Activated gamma-delta T cell treated with Interleukin-2 at 50 U/mL for 16 hours (primary cell): Measurements from ENCODE around the gene KCNMB4.

Source experiments
- DNase-seq: peaks from one replicate; pipeline ENCODE4 v3.0.0-alpha.2; 2020

KCNMB4 gene, protein sequence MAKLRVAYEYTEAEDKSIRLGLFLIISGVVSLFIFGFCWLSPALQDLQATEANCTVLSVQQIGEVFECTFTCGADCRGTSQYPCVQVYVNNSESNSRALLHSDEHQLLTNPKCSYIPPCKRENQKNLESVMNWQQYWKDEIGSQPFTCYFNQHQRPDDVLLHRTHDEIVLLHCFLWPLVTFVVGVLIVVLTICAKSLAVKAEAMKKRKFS

DNA sequence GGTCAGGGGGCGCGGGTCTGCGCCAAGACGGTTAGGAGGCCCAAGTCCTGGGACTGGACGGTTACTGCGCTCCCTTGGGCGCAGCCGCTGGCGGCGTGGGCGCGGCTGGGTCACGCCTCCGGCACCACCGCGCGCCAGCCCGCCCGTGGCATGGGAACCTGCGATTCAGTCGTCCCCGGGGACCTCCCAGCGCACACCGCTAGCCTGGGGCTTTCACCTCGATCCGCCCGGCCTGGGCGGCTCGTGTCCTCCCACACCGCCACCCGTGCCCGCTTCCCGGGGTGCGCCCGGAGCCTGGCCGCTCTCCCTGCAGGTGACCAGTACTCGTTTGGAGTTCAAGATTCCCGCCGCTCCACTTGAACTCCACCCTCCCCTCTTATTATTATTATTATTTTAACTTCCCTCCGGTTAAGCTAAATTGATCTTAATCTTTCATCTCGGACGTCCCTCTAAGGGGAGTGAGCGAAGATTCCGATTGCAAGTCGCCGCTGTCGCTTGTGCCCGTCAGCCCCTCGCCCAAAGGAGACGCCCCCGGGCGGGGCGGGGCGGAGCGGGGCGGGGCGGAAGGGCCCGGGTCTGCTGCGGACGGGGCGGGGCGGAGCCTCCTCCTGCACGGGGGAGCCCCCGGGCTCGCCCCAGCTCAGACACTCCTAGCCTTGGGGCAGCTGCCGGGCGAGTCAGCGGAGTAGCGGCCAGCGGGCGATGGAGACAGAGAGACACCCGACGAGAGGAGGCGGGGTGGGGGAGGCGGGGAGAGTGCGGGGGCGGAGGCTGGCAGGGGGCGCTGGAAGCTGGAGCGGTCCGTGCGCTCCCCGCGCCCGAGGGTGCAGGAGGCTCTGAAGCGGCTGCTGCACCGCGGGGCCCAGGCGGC lies at the start of gene KCNMB4:
Gene KCNMB4 (plus strand): TSS at position 643 of the 871 bp plus-strand sequence. CDS start 445 bp downstream, outside the sequence.
- peak; percentile 65 for DNase-seq

DNA sequence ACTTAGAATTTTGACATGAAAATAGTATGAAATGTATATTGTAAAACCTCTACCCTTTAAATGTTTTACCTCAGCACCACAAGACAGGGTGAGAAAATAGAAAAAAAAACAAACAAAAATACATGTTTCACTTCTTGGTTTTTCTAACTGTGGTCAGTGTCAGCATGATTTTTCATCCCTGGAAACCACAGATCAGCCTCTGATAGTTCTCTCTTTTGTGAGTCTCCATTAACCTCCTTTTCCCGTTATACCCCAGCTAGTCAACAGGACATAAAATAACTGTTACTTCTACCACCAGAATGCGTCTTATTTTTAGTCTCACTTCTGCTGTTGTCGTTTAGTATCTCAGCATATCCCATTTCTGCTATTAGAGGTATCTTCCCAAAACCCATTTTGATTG lies 48.3 kb upstream of the KCNMB4 start:
- no peak for DNase-seq

DNA sequence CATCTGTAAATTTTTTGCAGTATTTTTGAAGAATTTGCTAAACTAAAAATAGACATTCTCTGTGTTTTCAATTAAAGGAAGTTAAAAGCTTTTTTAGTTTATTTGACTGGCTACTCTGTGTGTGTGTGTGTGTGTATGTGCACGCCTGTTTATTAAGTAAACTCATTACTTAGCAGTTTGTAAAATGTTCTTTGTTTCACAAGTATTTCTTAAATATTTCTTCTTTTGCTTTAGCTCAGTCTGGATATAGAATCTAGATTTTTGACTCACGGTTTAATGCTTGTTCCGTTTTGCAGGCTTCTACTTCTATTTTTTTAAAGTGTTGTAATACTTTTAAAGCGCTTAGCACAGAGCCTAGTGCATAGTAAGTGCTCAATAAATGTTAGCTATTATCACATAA lies 46.5 kb upstream of the KCNMB4 start:
- DNase-seq = no peak

DNA sequence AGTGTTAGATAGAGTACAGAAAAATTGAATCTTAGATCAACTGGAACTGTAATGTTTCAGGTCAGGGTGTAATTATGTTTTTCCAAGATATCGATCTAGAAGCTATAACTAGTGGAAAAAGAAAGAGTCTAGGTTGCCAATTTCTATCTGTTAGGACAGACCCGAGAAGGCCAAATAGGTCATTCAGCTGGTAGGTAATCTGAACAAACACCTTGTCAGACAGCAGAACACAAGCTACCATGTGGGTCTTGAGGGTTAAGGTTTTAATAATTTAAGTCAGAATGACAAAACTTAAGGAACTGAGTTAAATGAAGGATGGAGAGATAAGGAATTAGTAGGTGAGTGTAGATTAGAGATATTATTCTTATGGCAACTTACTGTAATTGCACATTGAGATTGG lies 44.9 kb upstream of the KCNMB4 start:
- DNase-seq = no peak

DNA sequence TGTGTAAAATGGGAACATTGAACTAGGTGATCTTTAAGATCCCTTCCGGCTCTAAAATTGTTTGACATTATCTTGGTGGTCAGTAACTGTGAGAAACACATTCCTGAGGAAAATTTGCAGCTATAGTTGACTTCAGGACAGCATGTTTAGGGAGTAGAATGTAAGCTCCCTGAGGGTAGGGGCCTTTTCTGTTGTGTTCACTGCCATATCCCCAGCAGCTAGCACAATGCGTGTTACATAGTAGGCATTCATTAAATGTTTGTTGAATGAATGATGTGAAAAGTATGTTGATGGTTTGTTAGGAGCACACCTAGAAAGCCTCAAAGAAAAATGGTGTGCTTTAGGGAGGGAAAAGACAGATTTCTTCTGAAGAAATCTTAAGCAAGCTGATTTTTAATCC lies 38.5 kb upstream of the KCNMB4 start:
- DNase-seq = no peak

DNA sequence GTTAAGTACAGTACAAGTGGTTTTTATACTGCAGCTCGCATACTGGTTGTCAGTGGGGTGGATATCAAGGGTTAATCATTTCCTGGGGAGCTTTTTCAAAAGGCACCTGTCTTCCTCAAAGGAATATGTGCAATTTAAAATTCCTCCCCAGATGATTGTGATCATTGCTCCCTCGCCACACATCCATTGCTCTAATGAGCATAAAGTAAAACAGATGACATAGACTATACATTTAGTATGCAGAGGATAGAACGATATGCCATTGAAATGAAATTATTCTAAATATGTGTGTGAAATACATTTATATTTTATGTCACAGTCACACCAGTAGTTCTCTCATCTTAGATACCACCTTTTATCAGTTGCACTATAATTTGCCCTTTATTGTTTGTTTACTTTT lies 36.4 kb upstream of the KCNMB4 start:
- DNase-seq = no peak

DNA sequence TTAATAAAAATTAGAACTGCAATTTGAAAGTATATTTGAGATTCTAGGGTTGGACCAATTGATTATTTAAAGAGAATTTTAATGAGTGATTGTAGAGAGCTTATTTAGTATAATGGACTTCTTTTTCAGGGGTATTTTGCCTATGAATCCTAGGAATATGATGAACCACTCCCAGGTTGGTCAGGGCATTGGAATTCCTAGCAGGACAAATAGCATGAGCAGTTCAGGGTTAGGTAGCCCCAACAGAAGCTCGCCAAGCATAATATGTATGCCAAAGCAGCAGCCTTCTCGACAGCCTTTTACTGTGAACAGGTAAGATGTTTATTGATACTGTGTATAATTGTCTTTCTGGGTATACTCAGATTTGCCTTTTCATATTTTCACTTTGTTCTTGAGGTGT lies 35.9 kb upstream of the KCNMB4 start:
- DNase-seq = no peak

DNA sequence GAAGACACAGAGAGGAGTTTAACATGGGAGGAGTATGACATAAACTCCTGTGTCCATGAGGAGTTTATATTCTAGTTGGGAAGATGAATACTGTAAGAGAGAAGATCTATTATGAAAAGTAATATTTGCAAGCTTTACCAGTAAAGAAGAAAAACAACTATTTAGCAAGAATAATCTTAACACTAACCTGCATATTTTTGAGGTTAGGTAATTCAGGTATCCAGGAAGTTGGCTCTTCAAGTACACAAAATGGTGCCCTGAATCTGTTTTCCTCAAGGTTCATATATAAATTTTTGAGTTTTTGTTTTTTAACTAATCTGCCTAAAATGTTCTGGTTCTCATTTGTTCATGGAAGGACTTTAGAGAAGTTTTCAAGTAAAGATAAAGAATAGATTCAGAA lies 33.9 kb upstream of the KCNMB4 start:
- DNase-seq = no peak

DNA sequence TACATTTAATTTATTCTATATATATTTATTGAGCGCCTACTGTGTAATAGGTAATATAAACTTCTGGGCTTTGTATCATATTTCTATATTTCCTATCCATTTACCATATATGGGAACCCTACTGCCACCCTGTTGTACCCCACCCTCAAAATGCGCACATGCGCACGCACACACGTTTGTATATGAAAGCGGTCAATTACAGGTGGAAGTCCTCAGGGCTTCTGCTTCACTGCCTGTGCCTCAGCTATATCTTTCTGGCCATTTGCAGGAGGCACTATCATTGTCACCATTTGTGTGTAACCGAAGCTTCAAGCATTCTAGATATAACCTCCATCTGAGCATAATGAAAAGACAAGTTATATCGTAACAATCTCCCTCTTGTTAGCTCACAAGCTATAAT lies 31.3 kb upstream of the KCNMB4 start:
- no peak for DNase-seq

DNA sequence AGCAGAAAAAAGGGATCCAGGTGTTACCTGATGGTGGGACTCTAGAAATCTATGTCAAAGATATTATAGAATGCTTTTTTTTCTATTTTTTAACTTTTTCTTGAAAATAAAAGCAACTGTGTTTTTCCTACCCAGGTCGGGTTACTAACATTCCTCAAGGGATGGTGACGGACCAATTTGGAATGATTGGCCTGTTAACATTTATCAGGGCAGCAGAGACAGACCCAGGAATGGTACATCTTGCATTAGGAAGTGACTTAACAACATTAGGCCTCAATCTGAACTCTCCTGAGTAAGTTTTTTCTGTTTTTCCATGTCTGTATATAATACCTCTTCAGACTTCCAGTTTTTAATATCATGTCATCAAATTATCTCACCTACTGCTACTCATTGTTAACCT lies 27.6 kb upstream of the KCNMB4 start:
- no peak for DNase-seq

DNA sequence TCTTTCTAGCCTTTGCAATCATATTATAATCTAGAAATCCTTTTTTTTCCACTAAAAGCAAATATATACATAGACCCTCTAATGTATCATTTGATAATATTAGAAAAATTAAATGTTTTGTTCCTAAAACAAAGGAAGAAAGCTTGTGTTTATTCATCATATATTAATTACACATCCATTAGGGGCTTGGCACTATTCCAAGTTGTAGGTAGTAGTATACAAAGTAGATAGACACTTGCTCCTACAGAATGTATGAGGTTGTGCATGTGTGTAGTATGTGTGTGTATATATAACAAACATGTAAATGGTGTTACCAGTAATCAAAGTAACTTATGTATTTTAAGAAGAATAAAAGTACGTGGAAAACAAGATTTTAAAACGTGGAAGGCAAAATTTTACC lies 15.0 kb upstream of the KCNMB4 start:
- DNase-seq = no peak

DNA sequence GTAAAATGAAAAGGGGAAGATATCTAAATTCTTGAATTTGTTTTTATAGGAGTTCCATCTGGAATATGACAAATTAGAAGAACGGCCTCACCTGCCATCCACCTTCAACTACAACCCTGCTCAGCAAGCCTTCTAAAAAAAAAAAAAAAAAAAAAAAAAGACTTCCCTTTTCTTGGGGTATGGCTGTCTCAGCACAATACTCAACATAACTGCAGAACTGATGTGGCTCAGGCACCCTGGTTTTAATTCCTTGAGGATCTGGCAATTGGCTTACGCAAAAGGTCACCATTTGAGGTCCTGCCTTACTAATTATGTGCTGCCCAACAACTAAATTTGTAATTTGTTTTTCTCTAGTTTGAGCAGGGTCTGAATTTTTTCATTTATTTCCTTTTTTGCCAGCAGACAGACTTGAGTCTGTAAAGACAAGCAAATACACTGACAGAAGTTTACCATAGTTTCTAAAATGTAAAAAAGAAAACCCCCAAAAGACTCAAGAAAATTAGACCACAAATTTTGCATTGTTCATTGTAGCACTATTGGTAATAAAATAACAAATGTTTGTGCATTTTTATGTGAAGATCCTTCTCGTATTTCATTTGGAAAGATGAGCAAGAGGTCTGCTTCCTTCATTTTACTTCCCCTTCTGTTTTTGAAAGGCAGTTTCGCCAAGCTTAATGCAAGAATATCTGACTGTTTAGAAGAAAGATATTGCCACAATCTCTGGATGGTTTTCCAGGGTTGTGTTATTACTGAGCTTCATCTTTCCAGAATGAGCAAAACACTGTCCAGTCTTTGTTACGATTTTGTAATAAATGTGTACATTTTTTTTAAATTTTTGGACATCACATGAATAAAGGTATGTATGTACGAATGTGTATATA lies 12.1 kb upstream of the KCNMB4 start:
- no peak for DNase-seq

DNA sequence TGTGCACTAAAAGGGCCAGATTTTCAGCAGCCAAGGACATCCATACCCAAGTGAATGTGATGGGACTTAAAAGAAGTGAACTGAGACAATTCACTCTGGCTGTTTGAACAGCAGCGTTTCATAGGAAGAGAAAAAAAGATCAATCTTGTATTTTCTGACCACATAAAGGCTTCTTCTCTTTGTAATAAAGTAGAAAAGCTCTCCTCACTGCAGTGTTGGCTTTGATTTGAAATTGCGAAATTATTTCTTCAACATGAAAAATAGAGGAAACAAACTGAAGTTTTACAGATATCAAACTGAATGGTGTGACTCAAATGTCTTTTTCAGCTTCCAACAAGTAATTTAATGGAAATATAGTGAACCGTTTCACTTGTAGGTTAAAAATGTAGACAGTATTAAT lies 11.3 kb upstream of the KCNMB4 start:
- DNase-seq = no peak

DNA sequence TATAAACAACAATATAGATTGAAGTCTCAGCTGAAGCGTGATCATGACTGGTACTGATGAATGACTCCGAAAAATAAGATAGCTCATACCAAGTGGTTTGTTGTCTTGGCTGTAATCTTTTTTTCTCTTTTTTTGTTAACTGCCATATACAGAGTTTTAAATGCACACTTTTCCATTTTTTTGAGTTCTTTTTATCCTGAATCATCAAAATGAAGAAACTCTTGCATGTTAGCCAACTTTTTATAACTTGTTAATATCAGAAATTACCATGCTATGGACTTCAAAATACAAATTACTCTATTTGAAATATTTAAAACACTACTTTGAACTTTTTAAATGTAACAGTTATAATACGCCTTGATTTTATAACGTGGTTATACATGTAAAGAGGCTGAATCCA lies 10.1 kb upstream of the KCNMB4 start:
- no peak for DNase-seq

DNA sequence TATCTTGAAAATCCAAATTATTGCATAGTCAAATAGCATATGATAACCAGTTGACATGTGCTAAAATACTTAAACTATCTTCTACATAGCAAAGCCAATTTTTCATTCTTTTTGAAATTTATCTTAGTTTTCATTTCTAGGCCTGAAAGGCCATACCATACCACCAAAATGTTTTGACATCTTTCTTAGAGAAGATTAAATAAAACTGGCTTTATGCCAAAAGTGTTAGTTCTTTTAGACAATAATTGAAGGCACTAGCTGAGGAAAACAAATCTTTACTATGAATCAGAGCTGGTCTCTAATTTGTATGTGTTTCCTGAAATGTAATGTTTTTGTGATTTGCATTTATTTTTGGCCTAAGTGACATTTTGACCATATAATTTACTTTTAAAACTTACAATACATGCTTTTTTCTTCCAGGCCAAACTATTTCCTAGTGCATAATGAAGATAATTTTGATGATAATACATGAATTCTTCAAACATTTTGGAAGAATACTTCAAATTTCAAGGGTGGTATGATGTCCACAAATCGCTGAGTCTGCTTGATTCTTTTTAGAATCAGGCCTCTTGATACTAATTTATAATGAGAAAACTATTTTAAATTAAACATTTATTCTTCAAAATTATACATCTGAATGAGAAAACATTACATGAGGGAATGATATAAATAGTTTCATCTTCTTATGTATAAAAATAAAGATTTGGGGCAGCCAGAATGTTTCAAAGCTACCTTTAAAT lies 6.5 kb upstream of the KCNMB4 start:
- no peak for DNase-seq

DNA sequence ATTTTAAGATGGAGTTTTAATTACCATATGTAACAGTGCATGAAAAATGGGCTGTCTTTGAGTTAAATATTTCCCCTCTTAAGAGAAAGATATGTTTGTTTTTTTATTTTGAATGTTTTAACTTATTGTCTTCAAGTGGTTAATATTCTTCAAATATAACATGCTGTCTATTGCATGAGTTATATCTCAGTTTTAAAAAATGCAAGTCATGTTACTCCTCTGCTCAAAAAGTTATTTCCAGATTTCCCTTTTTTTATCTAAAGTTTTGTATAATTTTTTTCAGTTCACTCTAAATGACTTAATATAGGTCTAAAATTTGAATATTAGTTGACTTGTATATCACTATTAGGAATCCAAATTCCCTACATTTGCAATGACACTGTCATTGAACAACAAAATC lies 5.9 kb upstream of the KCNMB4 start:
- DNase-seq = no peak

DNA sequence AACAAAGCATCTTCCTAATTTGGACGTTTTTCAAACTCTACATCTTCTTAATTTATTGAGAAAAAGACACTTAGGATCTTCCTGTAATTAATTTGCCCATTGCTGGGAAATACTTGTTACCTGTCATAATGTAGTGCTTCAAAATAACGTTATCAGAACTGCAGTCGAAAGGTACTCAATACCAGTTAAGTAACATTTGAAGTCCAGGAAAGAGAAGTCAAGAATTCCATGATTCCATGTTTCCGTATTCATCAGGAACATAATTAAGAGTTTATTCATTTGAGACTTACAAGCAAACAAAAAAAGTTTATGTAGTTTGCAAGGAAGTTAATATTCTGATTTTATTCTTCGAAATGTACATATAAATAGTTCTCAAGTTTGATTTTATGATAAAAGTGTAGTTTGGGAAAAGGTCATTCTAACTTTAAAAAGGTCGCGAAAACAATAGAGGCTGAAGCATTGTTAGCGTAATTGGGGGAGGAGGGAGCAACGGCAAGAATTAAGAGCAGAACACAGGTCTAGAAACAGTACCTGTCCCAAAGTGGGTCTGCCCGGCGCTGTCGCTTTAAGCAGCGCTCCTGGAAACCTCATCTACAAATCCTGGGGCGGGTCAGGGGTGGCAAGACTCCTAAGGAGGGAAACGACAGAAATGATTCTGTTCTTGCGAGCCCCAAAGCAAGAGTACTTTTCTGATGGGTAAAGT lies 1.2 kb upstream of the KCNMB4 start:
- no peak for DNase-seq

DNA sequence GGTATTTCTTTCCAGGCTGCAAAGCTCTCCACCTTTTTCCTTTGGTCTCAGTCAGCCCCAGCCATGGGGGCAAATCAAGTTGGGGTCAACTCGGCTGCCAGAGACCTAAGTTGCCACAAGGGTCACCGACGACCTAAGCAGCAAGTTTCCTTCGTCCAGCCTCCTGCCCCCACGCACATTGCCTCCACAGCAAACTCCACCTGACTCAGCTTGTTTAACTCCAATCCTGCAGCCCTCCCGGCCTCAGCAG lies 767 bp upstream of the KCNMB4 start:
- no peak for DNase-seq

DNA sequence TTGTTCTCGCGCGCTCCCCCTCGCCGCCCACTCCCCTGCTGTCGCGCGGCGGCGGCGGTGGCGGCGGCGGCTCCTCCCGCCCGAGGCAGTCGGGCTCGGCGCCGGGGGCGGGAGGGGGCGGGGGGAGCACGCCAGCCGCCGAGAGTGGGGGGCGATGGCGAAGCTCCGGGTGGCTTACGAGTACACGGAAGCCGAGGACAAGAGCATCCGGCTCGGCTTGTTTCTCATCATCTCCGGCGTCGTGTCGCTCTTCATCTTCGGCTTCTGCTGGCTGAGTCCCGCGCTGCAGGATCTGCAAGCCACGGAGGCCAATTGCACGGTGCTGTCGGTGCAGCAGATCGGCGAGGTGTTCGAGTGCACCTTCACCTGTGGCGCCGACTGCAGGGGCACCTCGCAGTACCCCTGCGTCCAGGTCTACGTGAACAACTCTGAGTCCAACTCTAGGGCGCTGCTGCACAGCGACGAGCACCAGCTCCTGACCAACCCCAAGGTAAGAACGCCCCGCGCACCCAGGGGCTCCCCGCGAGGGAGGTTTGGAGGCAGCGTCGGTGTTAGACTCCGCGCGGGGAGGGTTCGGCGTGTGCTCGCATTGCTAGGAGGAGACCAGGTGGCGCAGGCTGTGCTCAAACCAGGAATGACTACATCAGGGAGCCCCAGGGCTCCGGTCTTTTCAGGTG lies 629 bp downstream of the KCNMB4 start:
- DNase-seq = peak; percentile 65

DNA sequence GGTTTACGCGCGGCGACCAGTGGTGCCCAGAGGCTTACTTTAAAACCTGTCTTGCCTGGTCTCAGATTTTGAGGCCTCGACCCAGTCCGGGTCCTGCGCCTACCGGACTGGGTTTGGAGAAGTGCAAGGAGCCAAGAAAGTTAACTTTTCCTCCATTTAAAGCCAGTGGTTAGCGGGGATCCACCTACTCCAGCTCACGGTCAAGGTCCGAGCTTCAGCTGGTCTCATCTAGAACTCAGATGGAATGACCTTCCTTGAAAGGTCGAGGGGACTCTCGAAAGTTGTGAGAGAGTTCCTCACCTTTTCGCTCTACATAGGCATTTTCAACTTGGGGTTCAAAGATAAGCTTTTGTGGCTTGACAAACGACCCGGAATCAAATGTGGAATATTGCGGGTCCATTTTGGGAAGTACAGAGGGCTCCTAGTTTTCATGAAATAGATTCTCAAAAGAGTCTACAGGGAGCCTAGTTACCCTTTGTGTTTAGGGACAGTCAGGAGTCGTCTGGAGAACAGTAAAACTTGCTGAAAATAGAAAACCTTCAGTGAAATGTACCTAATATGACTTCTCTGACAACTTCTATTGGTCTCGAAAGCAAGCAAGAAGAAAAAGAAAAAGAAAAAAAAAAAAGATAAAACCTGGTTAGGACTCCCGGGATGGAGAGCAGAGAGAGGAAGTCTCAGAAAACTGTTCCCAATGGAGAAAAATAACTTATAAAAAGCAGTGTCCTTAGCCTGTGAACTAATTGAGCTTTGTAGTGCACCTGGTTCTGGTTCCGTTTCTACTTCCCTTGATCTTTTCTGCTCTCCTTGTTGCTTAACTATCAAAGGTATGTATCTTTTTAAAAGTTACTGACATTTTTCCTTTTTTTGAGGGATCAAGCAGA lies 1.4 kb downstream of the KCNMB4 start:
- DNase-seq = no peak

DNA sequence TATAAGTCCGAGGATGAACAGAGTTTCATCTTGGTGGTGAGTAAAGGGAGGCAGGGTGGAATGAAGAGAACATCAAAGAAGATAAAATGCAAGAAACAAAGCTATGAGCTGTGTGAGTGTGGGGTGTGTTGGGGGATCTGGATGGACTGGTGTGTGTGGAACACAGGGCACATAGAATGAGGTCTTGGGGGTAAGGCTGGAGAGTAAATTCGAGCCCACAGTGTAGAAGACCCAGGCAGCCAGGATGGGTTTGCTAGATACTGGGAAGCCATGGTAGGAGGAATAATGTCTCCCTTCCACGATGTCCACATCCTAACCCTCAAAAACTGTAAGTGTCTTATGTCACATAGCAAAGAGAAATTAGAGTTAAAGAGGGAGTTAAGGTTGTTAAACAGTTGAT lies 6.8 kb downstream of the KCNMB4 start:
- DNase-seq = no peak
